HG03469 (cell line): ENCODE data around the gene WDR36.

ENCODE experiments used
- ATAC-seq: cut with Tn5 transposase; IDR thresholded peaks from one replicate; pipeline ENCODE4 v1.9.1; 2021; ENCODE audit warnings: mild to moderate bottlenecking, moderate library complexity, moderate number of reproducible peaks; ENCODE audit not compliant: unreplicated experiment

Gene WDR36

DNA sequence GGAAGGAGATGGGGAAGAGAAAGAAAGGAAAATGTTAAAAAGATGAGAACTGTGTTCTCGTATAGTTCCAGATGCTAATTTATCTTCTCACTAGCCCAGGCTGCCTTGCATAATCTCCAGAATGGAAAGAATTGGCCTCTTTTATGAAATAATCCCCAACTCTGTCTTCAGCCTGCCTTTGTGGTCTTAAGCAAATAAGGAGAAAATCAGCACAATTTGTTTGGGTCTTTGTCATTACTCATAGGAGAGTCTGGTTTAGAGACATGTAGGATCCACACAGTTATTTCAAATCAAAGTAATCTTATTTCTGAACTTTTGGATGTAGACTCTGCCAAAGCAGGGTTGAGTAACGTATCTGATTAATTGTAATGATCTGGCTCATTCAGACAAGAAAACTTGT is 81.3 kb downstream of the WDR36 start:
- ATAC-seq, result no peak
